C4-2B (cell line): ENCODE data around the gene KCNA10.

Experiments used
- CTCF ChIP-seq: fragments of 450-650 bp; conservative IDR thresholded peaks from 2 replicates; pipeline ENCODE4 v1.5.1; 2017; ENCODE audit warnings: mild to moderate bottlenecking
- ZFX ChIP-seq: fragments of 450-650 bp; IDR thresholded peaks from 2 replicates; pipeline ENCODE4 v1.6.1; 2017

- no peak for TF ChIP-seq CTCF
- TF ChIP-seq ZFX: no peak
These were observed 40.2 kb upstream of the KCNA10 start for GRCh38 chr1:110559157-110559556.
